SK-N-SH (cell line): ENCODE data around the gene ANKRD10. TPM values are rescaled to one million over a fixed set of nuclear protein-coding genes. Genes with fewer than 3 reads are reported as not detected.

Source experiments
- CTCF ChIA-PET: fragments of 300-600, 350-600 bp; formaldehyde crosslinking; extraction: SDS; loops from one replicate; lab custom pipeline; 2021; lab: Yijun Ruan, JAX
- POLR2A ChIA-PET: fragments of 350-600 bp; sonication (Branson Sonifier 250); formaldehyde crosslinking; extraction: SDS; loops from one replicate; lab custom pipeline; 2020; ENCODE audit warnings: antibody characterized with exemption, inconsistent platforms; lab: Yijun Ruan, JAX
- DNase-seq: peaks from one replicate; pipeline ENCODE4 v3.0.0; 2012
- H2AFZ ChIP-seq: fragments of 200-600 bp; sonication (generic); 2 replicates; pipeline ENCODE4 v1.8.1; 2016; ENCODE audit warnings: antibody characterized with exemption, mild to moderate bottlenecking, low read depth
- H3F3A ChIP-seq: fragments of 200-600 bp; sonication (generic); replicated peaks from 2 replicates; pipeline ENCODE3; 2016; ENCODE audit warnings: antibody characterized with exemption, mild to moderate bottlenecking; ENCODE audit not compliant: insufficient read depth
- H3K27ac ChIP-seq, 2 experiments: fragments of 200-500 bp in 1 of 2; fragments of 200-600 bp in 1 of 2; sonication (Bioruptor generic) in 1 of 2; sonication (generic), shearing (Covaris generic) in 1 of 2; 2 replicates each; pipeline versions ENCODE4 v1.5.1 to v1.6.1; 2014 to 2016; ENCODE audit warnings: low read depth in 2 of 2, inconsistent platforms in 1 of 2, low read length in 1 of 2, mild to moderate bottlenecking in 1 of 2, mixed read lengths in 1 of 2
- H3K27me3 ChIP-seq: fragments of 200-600 bp; sonication (generic), shearing (Covaris generic); 2 replicates; pipeline ENCODE4 v1.6.1; 2016; ENCODE audit warnings: mixed run types; ENCODE audit not compliant: insufficient read depth
- H3K36me3 ChIP-seq, 2 experiments: fragments of 200-500 bp in 1 of 2; fragments of 200-600 bp in 1 of 2; sonication (Bioruptor generic) in 1 of 2; sonication (generic) in 1 of 2; replicated peaks in 1 of 2; 2 replicates each; pipeline versions ENCODE3 to v1.5.1; 2014 to 2016; ENCODE audit warnings: low read length in 1 of 2, mild to moderate bottlenecking in 1 of 2; ENCODE audit not compliant: insufficient read depth in 2 of 2, control insufficient read depth in 1 of 2
- H3K4me1 ChIP-seq, 2 experiments: fragments of 200-500 bp in 1 of 2; fragments of 200-600 bp in 1 of 2; sonication (Bioruptor generic) in 1 of 2; sonication (generic), shearing (Covaris generic) in 1 of 2; 2 replicates each; pipeline versions ENCODE4 v1.5.1 to v1.6.1; 2014 to 2016; ENCODE audit warnings: low read depth in 1 of 2, low read length in 1 of 2, mixed run types in 1 of 2; ENCODE audit not compliant: insufficient read depth in 2 of 2, control insufficient read depth in 1 of 2
- H3K4me2 ChIP-seq: fragments of 200-600 bp; sonication (generic), shearing (Covaris generic); 2 replicates; pipeline ENCODE4 v1.6.1; 2017; ENCODE audit warnings: mixed run types
- H3K4me3 ChIP-seq, 2 experiments: fragments of 200-500 bp in 1 of 2; fragments of 200-600 bp in 1 of 2; sonication (Bioruptor generic) in 1 of 2; sonication (generic), shearing (Covaris generic) in 1 of 2; 2 replicates each; pipeline versions ENCODE4 v1.5.1 to v1.8.1; 2014 to 2016; ENCODE audit warnings: low read depth in 2 of 2, inconsistent platforms in 1 of 2, low read length in 1 of 2, mild to moderate bottlenecking in 1 of 2, mixed read lengths in 1 of 2, moderate library complexity in 1 of 2
- H3K79me2 ChIP-seq: fragments of 200-600 bp; sonication (generic); 2 replicates; pipeline ENCODE4 v1.8.1; 2017; ENCODE audit warnings: mild to moderate bottlenecking; ENCODE audit not compliant: insufficient read depth
- H3K9ac ChIP-seq: fragments of 200-600 bp; sonication (generic); 2 replicates; pipeline ENCODE4 v1.6.1; 2017; ENCODE audit warnings: mixed run types
- H3K9me2 ChIP-seq: fragments of 200-600 bp; sonication (generic); 2 replicates; pipeline ENCODE4 v1.6.1; 2017; ENCODE audit warnings: mixed run types
- H3K9me3 ChIP-seq: fragments of 200-600 bp; sonication (generic); 2 replicates; pipeline ENCODE4 v1.6.1; 2017; ENCODE audit warnings: mixed run types, mild to moderate bottlenecking, moderate library complexity
- H4K20me1 ChIP-seq: fragments of 200-600 bp; sonication (generic); 2 replicates; pipeline ENCODE4 v1.6.1; 2017; ENCODE audit warnings: mild to moderate bottlenecking, mixed run types; ENCODE audit not compliant: insufficient read depth
- ELF1 ChIP-seq: IDR thresholded peaks from 2 replicates; pipeline ENCODE4 v1.4.0; 2012
- FOSL2 ChIP-seq: IDR thresholded peaks from 2 replicates; pipeline ENCODE4 v1.4.0; 2012; ENCODE audit warnings: low read depth, mild to moderate bottlenecking, moderate library complexity, borderline replicate concordance
- GATA2 ChIP-seq: sonication (generic); formaldehyde crosslinking; IDR thresholded peaks from 2 replicates; pipeline ENCODE4 v1.5.0; 2020; ENCODE audit warnings: mild to moderate bottlenecking, missing genetic modification reagents
- JUND ChIP-seq: IDR thresholded peaks from 2 replicates; pipeline ENCODE4 v1.4.0; 2012
- POLR2AphosphoS5 ChIP-seq: IDR thresholded peaks from 2 replicates; pipeline ENCODE4 v1.6.1; 2012; ENCODE audit warnings: low read depth, low read length
- RCOR1 ChIP-seq: fragments of 150-350 bp; IDR thresholded peaks from 2 replicates; pipeline ENCODE4 v1.6.1; 2017; ENCODE audit warnings: antibody characterized with exemption, low read length
- REST ChIP-seq: IDR thresholded peaks from 2 replicates; pipeline ENCODE4 v1.6.1; 2012; ENCODE audit warnings: mild to moderate bottlenecking, low read depth, low read length, moderate library complexity
- TAF1 ChIP-seq: IDR thresholded peaks from 2 replicates; pipeline ENCODE4 v1.6.1; 2012; ENCODE audit warnings: low read depth, mild to moderate bottlenecking, low read length, moderate library complexity, borderline replicate concordance
- TEAD4 ChIP-seq: IDR thresholded peaks from 2 replicates; pipeline ENCODE4 v1.4.0; 2012; ENCODE audit warnings: mild to moderate bottlenecking, borderline replicate concordance; ENCODE audit not compliant: insufficient read depth
- WGBS: methylation state at CpG from one replicate; pipeline ENCODE4 v1.1.6; 2017; ENCODE audit warnings: low lambda C conversion rate; 5-methylcytosine and 5-hydroxymethylcytosine counted together
- polyA plus RNA-seq, 3 experiments: library from polyadenylated mRNA; depleted of rRNA; stranded (reverse); fragments of >200 nt; gene quantifications; 2 replicates each; pipeline ENCODE4 v1.2.3, GENCODE V29; 2012

Gene ANKRD10
- polyA plus RNA-seq, 1 of the 3 experiments (the other 2 are of a cell fraction), result 53.2 TPM

- Histone ChIP-seq H3K9ac (no peak overlapping the region), H2AFZ (no peak overlapping the region), H3K9me2 (no peaks in the 10 kb centered on the region), H3K4me3 (no peak overlapping the region), H3K4me1 (no peaks in the 10 kb centered on the region), H3K36me3 (no peaks in the 10 kb centered on the region), H3K4me2 (no peak overlapping the region), H4K20me1 (no peaks in the 10 kb centered on the region), H3K27me3 (no peaks in the 10 kb centered on the region), H3K27ac (no peak overlapping the region), H3F3A (no peaks in the 10 kb centered on the region), H3K79me2 (no peaks in the 10 kb centered on the region), H3K9me3 (no peaks in the 10 kb centered on the region)
- TF ChIP-seq GATA2 (CRISPR knock-in tag) (no peak), TEAD4 (no peak)
- 91% methylated on average over 13 of the region's 20 CpGs for WGBS
- ChIA-PET POLR2A (no interaction called here), CTCF (interaction anchor here (1.4 kb wide), 1 partner anchor 19 kb away, joined by 3 read pairs; no protein-coding TSS in a partner anchor)
- no peak for DNase-seq
Observed at GRCh38 chr13:110853235-110853721, 61.6 kb downstream of the ANKRD10 start.

GRCh38 chr13:110850840-110851239 is 64.0 kb downstream of the ANKRD10 start:
- POLR2A ChIA-PET, result no interaction called here
- CTCF ChIA-PET, result no interaction called here

GRCh38 chr13:110850006-110850405 is 64.9 kb downstream of the ANKRD10 start:
- no peak overlapping the region for H3K9ac ChIP-seq
- POLR2A ChIA-PET, result no interaction called here
- H4K20me1 ChIP-seq, result no peaks in the 10 kb centered on the region
- H3K79me2 ChIP-seq, result no peaks in the 10 kb centered on the region
- no peaks in the 10 kb centered on the region for H3F3A ChIP-seq
- no peaks in the 10 kb centered on the region for H3K9me2 ChIP-seq
- 59% methylated on average over 4 of the region's 4 CpGs for WGBS
- H3K27me3 ChIP-seq, result no peaks in the 10 kb centered on the region
- H3K27ac ChIP-seq, result no peak overlapping the region
- H3K4me3 ChIP-seq, result no peak overlapping the region
- CTCF ChIA-PET, result interaction anchor here (0.7 kb wide), 1 partner anchor 486 kb away, joined by 3 read pairs; no protein-coding TSS in a partner anchor
- H3K4me2 ChIP-seq, result no peak overlapping the region
- TF ChIP-seq FOSL2, result no peak
- no peak for TF ChIP-seq POLR2AphosphoS5
- no peak for TF ChIP-seq TEAD4
- TF ChIP-seq REST, result no peak
- no peak for DNase-seq
- H3K9me3 ChIP-seq, result no peaks in the 10 kb centered on the region
- no peaks in the 10 kb centered on the region for H3K4me1 ChIP-seq
- no peaks in the 10 kb centered on the region for H3K36me3 ChIP-seq
- no peak overlapping the region for H2AFZ ChIP-seq

More at GRCh38 chr13:110850840-110851239, 64.0 kb downstream of the ANKRD10 start:
- H3K36me3 ChIP-seq, result no peaks in the 10 kb centered on the region
- no peak for DNase-seq
- H4K20me1 ChIP-seq, result no peaks in the 10 kb centered on the region
- H3K4me2 ChIP-seq, result no peak overlapping the region
- 63% methylated on average over 10 of the region's 11 CpGs for whole genome bisulfite sequencing
- no peak overlapping the region for H3K4me3 ChIP-seq
- H3K79me2 ChIP-seq, result no peaks in the 10 kb centered on the region
- no peaks in the 10 kb centered on the region for H3F3A ChIP-seq
- H3K9me2 ChIP-seq, result no peaks in the 10 kb centered on the region
- no peaks in the 10 kb centered on the region for H3K9me3 ChIP-seq
- TF ChIP-seq JUND (no peak), ELF1 (no peak), RCOR1 (no peak), TAF1 (no peak)
- no peaks in the 10 kb centered on the region for H3K4me1 ChIP-seq
- H2AFZ ChIP-seq, result no peak overlapping the region
- no peak overlapping the region for H3K9ac ChIP-seq
- H3K27ac ChIP-seq, result no peak overlapping the region
- H3K27me3 ChIP-seq, result no peaks in the 10 kb centered on the region
